Stimulated activated CD8-positive, alpha-beta memory T cell treated with anti-CD3 and anti-CD28 coated beads, Interleukin-7, amount 100 ng/mL, for 1 hour (primary cell): Measurements from ENCODE around the gene TP73.

Experiments used
- DNase-seq, 2 donors: peaks; one replicate each; pipeline ENCODE4 v3.0.0-alpha.2; 2020; ENCODE audit warnings: low read depth in 2 of 2

TP73 gene

GRCh38 chr1:3762151-3762872 is 110.0 kb downstream of the TP73 start:
- DNase-seq: no peak

GRCh38 chr1:3762873-3763228 is 110.5 kb downstream of the TP73 start:
- DNase-seq: no peak

DNA sequence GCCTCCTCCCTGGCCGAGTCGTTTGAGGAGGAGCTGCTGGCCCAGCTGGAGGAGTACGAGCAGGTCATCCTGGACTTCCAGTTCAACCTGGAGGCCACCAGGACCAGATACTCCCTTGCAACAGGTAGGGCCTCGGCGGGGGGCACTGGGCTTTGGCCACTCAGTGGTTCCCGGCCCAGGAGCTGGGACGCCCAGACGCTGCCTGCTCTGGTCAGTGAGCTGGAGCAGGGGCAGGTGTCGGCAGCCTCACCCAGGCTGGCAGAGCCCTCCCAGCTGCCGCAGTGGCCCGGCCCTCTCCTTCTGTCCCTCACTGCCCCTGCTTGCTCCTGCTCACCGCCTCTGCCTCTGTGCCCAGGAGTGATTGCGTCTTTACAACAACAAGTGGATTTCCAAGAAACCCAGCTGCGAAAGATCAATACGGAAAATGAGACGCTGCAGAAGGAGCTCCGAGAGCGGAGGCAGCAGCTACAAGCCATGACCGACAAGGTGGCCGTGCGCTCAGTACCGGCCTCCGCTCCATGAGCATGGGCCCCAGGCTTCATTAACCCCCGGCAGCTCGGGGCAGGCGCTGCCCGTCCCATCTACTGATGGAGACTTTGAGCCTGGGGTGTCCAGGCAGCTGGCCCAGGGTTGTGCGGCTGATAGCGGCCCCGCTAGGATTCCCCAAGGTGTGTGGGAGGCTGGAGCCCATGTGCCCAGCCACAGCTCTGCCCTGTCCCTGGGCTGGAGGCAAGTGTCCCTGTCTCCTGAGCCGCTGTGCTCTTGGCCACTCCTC is 111.2 kb downstream of the TP73 start:
- DNase-seq: no peak

DNA sequence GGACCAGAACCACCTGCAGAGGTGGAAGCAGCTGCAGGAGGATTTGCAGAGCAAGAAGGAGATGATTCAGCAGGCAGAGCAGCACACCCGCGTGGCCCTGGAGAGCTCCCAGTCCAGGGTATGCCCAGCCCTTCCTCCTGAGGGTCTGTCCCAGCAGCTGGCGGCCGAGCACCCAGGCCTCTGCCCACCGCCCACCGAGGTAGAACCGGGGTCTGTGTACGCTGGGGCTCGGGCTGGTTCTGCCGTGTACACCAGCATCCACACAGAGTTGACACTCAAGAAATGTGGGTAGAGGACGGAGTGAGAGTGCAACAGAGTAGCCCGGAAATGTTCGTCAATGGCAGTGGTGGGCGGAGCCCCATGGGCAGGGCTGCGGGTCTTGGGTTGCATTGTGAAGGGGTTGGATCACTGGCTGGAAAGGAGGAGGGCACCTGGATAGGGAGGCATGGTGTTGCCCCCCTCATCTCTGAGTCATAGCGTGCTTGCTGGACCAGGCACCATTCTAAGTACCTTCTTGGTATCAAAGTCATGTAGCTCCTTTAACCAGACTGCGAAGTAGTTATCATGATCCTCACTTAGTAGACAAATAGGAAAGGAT is 115.1 kb downstream of the TP73 start:
- no peak for DNase-seq

GRCh38 chr1:3768811-3769390 is 116.6 kb downstream of the TP73 start:
- DNase-seq: no peak

GRCh38 chr1:3770047-3770765 is 117.9 kb downstream of the TP73 start:
- no peak for DNase-seq

GRCh38 chr1:3771108-3772026 is 119.1 kb downstream of the TP73 start:
- no peak for DNase-seq

DNA sequence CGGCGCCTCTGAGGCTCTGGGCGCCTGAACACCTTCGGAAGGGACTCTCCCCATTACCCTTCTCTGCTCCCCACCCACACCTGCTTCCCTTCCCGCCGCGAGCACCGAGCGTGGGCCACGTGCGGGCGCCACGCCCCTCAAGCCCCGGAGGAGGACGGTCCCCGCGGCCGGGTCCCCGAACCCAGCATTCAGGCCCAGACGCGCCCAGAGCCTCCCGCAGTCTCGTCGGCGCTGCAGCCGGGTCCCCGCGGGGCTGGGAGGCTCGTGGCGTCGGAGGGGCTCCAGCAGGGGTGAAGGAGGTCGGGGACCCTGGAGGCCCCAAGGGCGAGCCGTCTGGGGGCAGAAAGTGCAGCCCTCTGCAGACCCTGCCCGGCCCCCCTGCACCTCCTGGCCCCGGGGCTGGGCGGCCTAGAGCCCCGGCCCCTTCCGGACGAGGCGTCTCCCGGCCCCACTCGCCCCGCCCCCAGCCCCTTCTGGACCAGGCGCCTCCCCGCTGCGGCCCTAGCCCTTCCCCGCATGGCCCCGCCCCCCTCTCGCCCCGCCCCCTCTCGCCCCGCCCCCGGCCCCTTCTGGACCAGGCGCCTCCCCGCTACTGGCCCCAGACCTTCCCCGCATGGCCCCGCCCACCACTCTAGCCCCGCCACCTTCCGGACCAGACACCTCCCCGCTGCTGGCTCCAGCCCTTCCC is 119.9 kb downstream of the TP73 start:
- DNase-seq: peak; percentile 66 to 68

DNA sequence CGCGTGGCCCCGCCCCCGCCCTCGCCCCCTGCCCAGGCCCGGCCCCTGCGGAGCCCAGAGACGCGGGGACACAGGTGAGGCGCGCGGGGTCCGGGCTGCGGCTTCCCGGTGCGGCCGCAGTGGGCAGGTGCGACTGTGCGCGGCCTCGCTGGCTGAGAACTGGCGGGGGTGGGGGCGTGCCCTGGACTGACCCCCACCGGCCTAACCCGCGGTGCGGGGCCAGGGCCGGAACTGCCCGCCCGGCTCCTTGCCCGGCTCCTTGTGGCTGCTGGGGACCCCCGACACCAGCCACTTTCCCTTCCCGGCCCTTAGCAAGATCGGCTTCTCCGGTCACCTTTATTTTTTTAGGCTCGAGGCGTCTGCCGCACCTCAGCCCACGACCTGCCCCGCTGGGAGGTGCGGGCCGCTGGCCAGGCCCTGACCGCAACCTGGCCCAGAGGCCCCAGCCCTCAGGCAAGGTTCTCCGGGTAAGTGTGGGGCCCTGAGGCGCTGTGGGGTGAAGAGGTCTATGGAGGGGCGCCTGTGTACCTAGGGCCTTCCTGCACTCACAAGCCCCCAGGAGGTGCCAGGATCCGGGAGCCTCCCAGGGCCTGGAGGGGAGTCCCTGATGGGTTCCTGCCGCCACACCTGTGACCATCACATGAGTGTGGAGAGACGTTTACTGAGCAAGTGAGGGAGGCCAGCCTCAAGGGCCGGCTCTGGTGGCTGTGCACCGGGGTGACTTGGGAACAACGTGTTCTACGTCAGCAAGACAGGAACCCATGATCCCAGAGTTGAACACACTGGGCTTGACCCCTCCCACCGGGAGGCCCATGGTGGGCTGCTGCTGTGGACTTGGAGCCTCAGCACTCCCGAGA is 120.6 kb downstream of the TP73 start, which contains the start of gene SMIM1:
SMIM1 (plus strand) TSS at position 35 of the 857 bp plus-strand sequence. CDS start 2,625 bp downstream, outside the sequence.
- DNase-seq: no peak

DNA sequence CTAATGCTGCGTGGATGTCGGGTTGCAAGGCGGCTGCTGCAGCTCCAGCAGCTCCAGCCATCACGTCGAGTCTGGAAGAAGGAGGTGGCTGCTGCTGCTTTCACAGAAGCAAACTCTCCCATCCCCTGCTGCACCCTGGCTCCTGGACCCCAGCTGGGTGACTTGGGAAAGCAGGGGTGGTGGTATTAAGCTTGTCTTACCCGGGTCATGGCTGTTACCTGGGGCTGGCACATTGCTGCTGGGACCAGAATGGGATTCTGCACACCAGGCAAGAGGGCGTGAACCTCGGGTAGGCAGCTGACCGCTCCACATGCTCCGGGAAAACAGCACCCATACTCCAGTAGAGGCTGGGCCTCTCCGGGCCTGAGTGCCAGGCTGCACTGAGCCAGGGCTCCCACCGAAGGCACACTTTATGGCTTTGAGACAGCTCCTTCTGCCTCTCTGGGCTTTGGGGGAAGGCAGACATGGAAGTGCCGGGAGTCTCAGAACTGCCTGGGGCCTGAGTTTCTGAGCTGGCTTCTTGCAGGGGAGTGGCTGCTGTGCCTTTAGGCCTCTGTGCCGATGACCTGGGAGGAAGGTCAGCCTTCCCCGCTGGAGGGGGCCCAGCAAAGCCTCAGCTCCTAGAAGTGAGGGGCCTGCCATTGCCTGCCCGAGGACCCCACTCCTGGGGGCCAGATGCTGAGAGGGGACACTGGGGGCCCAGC is 121.4 kb downstream of the TP73 start:
- no peak for DNase-seq

GRCh38 chr1:3774276-3774945 is 122.1 kb downstream of the TP73 start:
- no peak for DNase-seq

GRCh38 chr1:3774946-3775489 is 122.7 kb downstream of the TP73 start:
- DNase-seq: no peak

- no peak for DNase-seq
Observed at GRCh38 chr1:3775490-3776230, 123.3 kb downstream of the TP73 start.

DNA sequence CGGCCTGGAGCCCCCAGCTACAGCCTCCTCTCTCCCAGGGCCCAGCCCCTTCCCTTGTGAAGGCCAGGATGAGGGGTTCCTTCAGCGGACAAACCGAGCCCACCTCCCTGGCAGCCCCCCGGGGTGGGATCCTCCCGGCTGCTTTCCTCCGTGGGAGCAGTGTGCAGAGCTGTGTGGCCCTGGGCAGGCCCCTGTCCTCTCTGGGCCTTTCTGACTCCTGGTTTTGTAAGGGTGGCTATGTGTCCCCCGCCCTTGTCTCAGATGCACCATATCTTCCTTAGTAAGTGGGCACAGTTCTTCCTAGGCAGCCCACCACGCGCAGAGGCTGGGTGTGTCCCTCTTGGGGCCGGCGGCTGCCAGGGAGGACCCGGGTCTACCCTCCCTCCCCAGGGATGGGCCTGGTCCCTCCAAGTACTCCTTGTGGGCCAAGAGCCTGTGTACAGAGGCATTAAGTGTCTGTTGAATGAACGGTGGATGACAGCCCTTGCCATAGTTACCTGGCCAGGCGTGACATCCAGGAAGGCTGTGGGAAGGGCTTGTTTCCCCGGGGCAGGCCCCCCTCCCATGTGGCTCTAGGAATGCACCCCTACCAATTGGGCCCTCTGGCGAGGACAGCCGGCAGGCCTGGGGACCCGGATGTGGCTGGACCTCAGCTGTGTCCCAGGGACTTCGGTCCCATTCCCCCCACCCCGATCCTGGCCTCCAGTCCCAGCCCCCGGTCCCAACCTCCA is 124.1 kb downstream of the TP73 start:
- DNase-seq: no peak

DNA sequence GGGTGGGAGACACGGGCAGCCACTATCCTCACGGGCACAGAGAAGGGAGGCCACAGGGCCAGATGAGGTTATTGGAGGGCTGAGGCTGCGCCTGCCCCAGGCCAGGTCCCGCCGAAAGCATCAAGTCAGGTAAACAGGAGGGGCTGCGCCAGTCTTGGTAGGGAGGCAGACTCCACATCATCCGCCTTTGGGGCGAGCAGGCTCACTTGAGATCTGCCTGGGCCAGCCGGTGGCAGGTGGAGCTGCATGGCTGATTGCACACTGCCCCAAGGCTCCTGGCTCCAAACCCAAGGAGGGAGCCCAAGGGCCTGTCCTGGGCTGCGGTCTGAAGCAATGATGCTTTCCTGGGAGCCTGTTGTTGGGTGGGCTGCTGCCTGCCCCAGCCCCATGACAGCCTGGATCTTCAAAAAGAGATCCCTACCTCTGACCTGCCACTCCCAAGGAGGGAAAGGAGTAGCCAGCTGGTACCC is 124.8 kb downstream of the TP73 start:
- DNase-seq: no peak
